HCT116 (cell line): ENCODE data around the gene PLCD3. TPM values are rescaled to one million over a fixed set of nuclear protein-coding genes. Genes with fewer than 3 reads are reported as not detected.

Experiments
- ATAC-seq: fragments of 200-7000 bp; cut with Tn5 transposase; 2 replicates; pipeline ENCODE4 v1.9.1; 2020; ENCODE audit warnings: mild to moderate bottlenecking, moderate library complexity
- BruUV-seq: library from RNA; stranded (reverse); fragments of 400-500 nt; replicated peaks from 2 replicates; lab custom pipeline; 2021; lab: Mats Ljungman, UMichigan
- CTCF ChIA-PET: fragments of 300-600 bp; sonication (Branson Sonifier 250); formaldehyde crosslinking; loops from one replicate; lab custom pipeline; 2021; ENCODE audit warnings: antibody characterized with exemption; lab: Charles Lee
- POLR2A ChIA-PET: fragments of 300-600, 350-600 bp; sonication (Branson Sonifier 250); formaldehyde crosslinking; loops from one replicate; lab custom pipeline; 2021; ENCODE audit warnings: antibody characterized with exemption; lab: Charles Lee
- RAD21 ChIA-PET, 2 experiments: fragments of 300-600 bp; sonication (Branson Sonifier 250); formaldehyde crosslinking; loops; one replicate each; lab custom pipeline; 2023; ENCODE audit warnings: low total read pairs in 2 of 2; ENCODE audit not compliant: uncharacterized antibody in 2 of 2, unreplicated experiment in 2 of 2, low non-redundant PET in 1 of 2; lab: Charles Lee
- DNase-seq: peaks from one replicate; pipeline ENCODE4 v3.0.0-alpha.2; 2010; ENCODE audit warnings: low read depth, low spot score
- H2AFZ ChIP-seq: fragments of 200-600 bp; shearing (Covaris generic), sonication (generic); 2 replicates; pipeline ENCODE4 v1.6.1; 2017; ENCODE audit warnings: low read depth, mixed run types, mixed read lengths, antibody characterized with exemption, low read length; ENCODE audit not compliant: poor library complexity, severe bottlenecking
- H3K27ac ChIP-seq: 2 replicates; pipeline ENCODE4 v1.5.1; 2012; ENCODE audit warnings: low read depth, low read length
- H3K27me3 ChIP-seq: fragments of 200-600 bp; sonication (generic); 2 replicates; pipeline ENCODE4 v1.6.1; 2016; ENCODE audit warnings: mixed run types, low read length, mixed read lengths; ENCODE audit not compliant: insufficient read depth
- H3K36me3 ChIP-seq, 2 experiments: fragments of 200-500 bp in 1 of 2; fragments of 200-600 bp in 1 of 2; sonication (Bioruptor generic) in 1 of 2; sonication (generic) in 1 of 2; 2 replicates each; pipeline versions ENCODE4 v1.5.1 to v1.6.1; 2014 to 2016; ENCODE audit warnings: low read length in 2 of 2, inconsistent platforms in 1 of 2, mixed read lengths in 1 of 2, mixed run types in 1 of 2; ENCODE audit not compliant: insufficient read depth in 2 of 2, control insufficient read depth in 1 of 2
- H3K4me1 ChIP-seq, 2 experiments: fragments of 200-600 bp in 1 of 2; sonication (generic) in 1 of 2; 2 replicates each; pipeline versions ENCODE4 v1.5.1 to v1.6.1; 2012 to 2017; ENCODE audit warnings: low read length in 2 of 2, inconsistent platforms in 1 of 2, mild to moderate bottlenecking in 1 of 2, mixed read lengths in 1 of 2, mixed run types in 1 of 2, moderate library complexity in 1 of 2; ENCODE audit not compliant: insufficient read depth in 2 of 2, control insufficient read depth in 1 of 2
- H3K4me2 ChIP-seq: fragments of 200-600 bp; sonication (generic); 2 replicates; pipeline ENCODE4 v1.6.1; 2017; ENCODE audit warnings: mixed run types, low read length, mixed read lengths
- H3K4me3 ChIP-seq, 2 experiments: fragments of 200-600 bp in 1 of 2; sonication (generic) in 1 of 2; replicated peaks in 1 of 2; 2 replicates each; pipeline ENCODE4 v1.5.1; 2011 to 2016; ENCODE audit warnings: low read length in 2 of 2, control low read depth in 1 of 2, low read depth in 1 of 2, mild to moderate bottlenecking in 1 of 2, mixed read lengths in 1 of 2, mixed run types in 1 of 2
- H3K79me2 ChIP-seq: fragments of 200-600 bp; sonication (generic); 2 replicates; pipeline ENCODE4 v1.6.1; 2017; ENCODE audit warnings: mild to moderate bottlenecking, mixed run types, low read length, moderate library complexity, mixed read lengths; ENCODE audit not compliant: insufficient read depth
- H3K9ac ChIP-seq: fragments of 200-600 bp; sonication (generic); 2 replicates; pipeline ENCODE4 v1.6.1; 2016; ENCODE audit warnings: low read length, mixed read lengths
- H3K9me2 ChIP-seq: fragments of 200-600 bp; sonication (generic), shearing (Covaris generic); 2 replicates; pipeline ENCODE4 v1.6.1; 2017; ENCODE audit warnings: mixed run types, mild to moderate bottlenecking, moderate library complexity; ENCODE audit not compliant: insufficient read depth
- H3K9me3 ChIP-seq, 2 experiments: fragments of 200-500 bp in 1 of 2; fragments of 200-600 bp in 1 of 2; sonication (Bioruptor generic) in 1 of 2; sonication (generic) in 1 of 2; 2 replicates each; pipeline ENCODE4 v1.6.1; 2014 to 2017; ENCODE audit warnings: low read length in 2 of 2, mixed read lengths in 2 of 2, inconsistent platforms in 1 of 2, low read depth in 1 of 2, mild to moderate bottlenecking in 1 of 2, mixed run types in 1 of 2, moderate library complexity in 1 of 2; ENCODE audit not compliant: control insufficient read depth in 1 of 2, insufficient read depth in 1 of 2
- H4K20me1 ChIP-seq: fragments of 200-600 bp; sonication (generic), shearing (Covaris generic); 2 replicates; pipeline ENCODE4 v1.6.1; 2017; ENCODE audit warnings: mixed run types, mild to moderate bottlenecking, moderate library complexity; ENCODE audit not compliant: insufficient read depth
- ELF1 ChIP-seq: IDR thresholded peaks from 2 replicates; pipeline ENCODE4 v1.6.1; 2012; ENCODE audit warnings: low read depth, borderline replicate concordance
- POLR2AphosphoS5 ChIP-seq: IDR thresholded peaks from 2 replicates; pipeline ENCODE4 v1.6.1; 2011; ENCODE audit warnings: mild to moderate bottlenecking, low read depth, low read length, moderate library complexity
- RAD21 ChIP-seq: IDR thresholded peaks from 2 replicates; pipeline ENCODE4 v1.6.1; 2012; ENCODE audit warnings: low read depth, mild to moderate bottlenecking
- SIN3A ChIP-seq: IDR thresholded peaks from 2 replicates; pipeline ENCODE4 v1.6.1; 2012; ENCODE audit warnings: low read depth
- SP1 ChIP-seq: IDR thresholded peaks from 2 replicates; pipeline ENCODE4 v1.6.1; 2012; ENCODE audit warnings: low read depth
- SRF ChIP-seq: IDR thresholded peaks from 2 replicates; pipeline ENCODE4 v1.6.1; 2012; ENCODE audit warnings: low read depth
- intact Hi-C: fragments of 100-400 bp; cut with micrococcal nuclease; formaldehyde crosslinking; loops from 2 replicates; pipeline ENCODE4 v1.10.0; 2022
- total RNA-seq: library from RNA; stranded (reverse); gene quantifications from one replicate; pipeline ENCODE4 v1.2.1, GENCODE V29; 2021; ENCODE audit not compliant: unreplicated experiment
- TF ChIP-seq, protein P1 (sequence below): IDR thresholded peaks from 2 replicates; pipeline ENCODE4 v1.6.1; 2012
- TF ChIP-seq, protein P2 (sequence below), 3 experiments: fragments of 200-600 bp in 1 of 3; sonication (generic) in 1 of 3; IDR thresholded peaks in 2 of 3; conservative IDR thresholded peaks in 1 of 3; 2 replicates each; pipeline ENCODE4 v1.5.1; 2012 to 2017; ENCODE audit warnings: low read depth in 2 of 3, low read length in 2 of 3, antibody characterized with exemption in 1 of 3, borderline replicate concordance in 1 of 3, control low read depth in 1 of 3, mild to moderate bottlenecking in 1 of 3, mixed read lengths in 1 of 3, mixed run types in 1 of 3, moderate library complexity in 1 of 3; ENCODE audit not compliant: insufficient read depth in 1 of 3
- TF ChIP-seq, protein P3 (sequence below): IDR thresholded peaks from 2 replicates; pipeline ENCODE4 v1.6.1; 2012; ENCODE audit warnings: low read depth
- TF ChIP-seq, protein P4 (sequence below): IDR thresholded peaks from 2 replicates; pipeline ENCODE4 v1.6.1; 2011; ENCODE audit warnings: mild to moderate bottlenecking, low read length, moderate library complexity; ENCODE audit not compliant: insufficient replicate concordance; ENCODE audit errors: extremely low read depth
- TF ChIP-seq, protein P5 (sequence below): IDR thresholded peaks from 2 replicates; pipeline ENCODE4 v1.6.1; 2012

PLCD3 gene
- total RNA-seq, 1 experiment from 2014 or later: 197 TPM

DNA sequence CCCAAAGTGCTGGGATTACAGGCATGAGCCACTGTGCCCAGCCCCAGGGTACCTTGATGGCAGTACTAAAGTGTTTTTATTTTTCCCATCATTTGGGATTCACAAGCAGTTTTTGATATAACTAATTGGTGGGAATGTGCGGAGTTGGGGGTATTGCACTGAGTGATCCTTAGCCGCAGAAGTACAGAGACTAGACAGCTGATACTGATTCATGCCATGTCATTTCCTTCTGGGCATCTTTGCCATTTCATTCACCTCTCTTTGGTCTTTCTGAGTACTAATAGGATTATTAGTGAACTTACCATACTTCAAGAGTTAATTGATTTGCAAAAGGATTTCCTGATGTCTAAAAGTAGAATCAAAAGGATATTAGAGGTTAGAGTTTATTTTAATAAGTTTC is 61.5 kb downstream of the PLCD3 start:
- H3K4me1 ChIP-seq: peaks cover 0 to 3% of the 10 kb centered on the region in 2 experiments; a peak in 2 of 4 replicates
- no peak overlapping the region for H3K9ac ChIP-seq
- H3K27me3 ChIP-seq: no peaks in the 10 kb centered on the region
- TF ChIP-seq, protein P1, sequence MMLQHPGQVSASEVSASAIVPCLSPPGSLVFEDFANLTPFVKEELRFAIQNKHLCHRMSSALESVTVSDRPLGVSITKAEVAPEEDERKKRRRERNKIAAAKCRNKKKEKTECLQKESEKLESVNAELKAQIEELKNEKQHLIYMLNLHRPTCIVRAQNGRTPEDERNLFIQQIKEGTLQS: no peak
- no peak for TF ChIP-seq SIN3A
- TF ChIP-seq RAD21: no peak
- TF ChIP-seq, protein P2, sequence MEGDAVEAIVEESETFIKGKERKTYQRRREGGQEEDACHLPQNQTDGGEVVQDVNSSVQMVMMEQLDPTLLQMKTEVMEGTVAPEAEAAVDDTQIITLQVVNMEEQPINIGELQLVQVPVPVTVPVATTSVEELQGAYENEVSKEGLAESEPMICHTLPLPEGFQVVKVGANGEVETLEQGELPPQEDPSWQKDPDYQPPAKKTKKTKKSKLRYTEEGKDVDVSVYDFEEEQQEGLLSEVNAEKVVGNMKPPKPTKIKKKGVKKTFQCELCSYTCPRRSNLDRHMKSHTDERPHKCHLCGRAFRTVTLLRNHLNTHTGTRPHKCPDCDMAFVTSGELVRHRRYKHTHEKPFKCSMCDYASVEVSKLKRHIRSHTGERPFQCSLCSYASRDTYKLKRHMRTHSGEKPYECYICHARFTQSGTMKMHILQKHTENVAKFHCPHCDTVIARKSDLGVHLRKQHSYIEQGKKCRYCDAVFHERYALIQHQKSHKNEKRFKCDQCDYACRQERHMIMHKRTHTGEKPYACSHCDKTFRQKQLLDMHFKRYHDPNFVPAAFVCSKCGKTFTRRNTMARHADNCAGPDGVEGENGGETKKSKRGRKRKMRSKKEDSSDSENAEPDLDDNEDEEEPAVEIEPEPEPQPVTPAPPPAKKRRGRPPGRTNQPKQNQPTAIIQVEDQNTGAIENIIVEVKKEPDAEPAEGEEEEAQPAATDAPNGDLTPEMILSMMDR (IDR thresholded peaks at IDR 0.05 in 2 of 3, conservative IDR thresholded peaks at IDR 0.05 in 1 of 3; ENCODE audit: borderline replicate concordance in 1 of 3, insufficient read depth in 1 of 3, low read depth in 2 of 3, low read length in 2 of 3): no peak
- TF ChIP-seq SRF: no peak
- H3K4me3 ChIP-seq: no peak overlapping the region
- RAD21 ChIA-PET: no interaction called here
- H3K79me2 ChIP-seq: peaks cover 92% of the 10 kb centered on the region
- H3K27ac ChIP-seq: no peak overlapping the region
- DNase-seq (no peak), ATAC-seq (no peak)
- no peaks in the 10 kb centered on the region for H3K9me3 ChIP-seq
- no peak overlapping the region for H2AFZ ChIP-seq
- intact Hi-C loops: no loop called here
- POLR2A ChIA-PET: interaction anchor here (0.6 kb wide), 1 partner anchor 159 kb away, joined by 3 read pairs; no protein-coding TSS in a partner anchor
- no peak overlapping the region for H3K4me2 ChIP-seq
- H3K9me2 ChIP-seq: no peaks in the 10 kb centered on the region
- BruUV-seq: no TSS peak
- no peaks in the 10 kb centered on the region for H4K20me1 ChIP-seq
- H3K36me3 ChIP-seq: peaks cover 5 to 31% of the 10 kb centered on the region in 2 experiments; a peak in 2 of 4 replicates
- CTCF ChIA-PET: no interaction called here

DNA sequence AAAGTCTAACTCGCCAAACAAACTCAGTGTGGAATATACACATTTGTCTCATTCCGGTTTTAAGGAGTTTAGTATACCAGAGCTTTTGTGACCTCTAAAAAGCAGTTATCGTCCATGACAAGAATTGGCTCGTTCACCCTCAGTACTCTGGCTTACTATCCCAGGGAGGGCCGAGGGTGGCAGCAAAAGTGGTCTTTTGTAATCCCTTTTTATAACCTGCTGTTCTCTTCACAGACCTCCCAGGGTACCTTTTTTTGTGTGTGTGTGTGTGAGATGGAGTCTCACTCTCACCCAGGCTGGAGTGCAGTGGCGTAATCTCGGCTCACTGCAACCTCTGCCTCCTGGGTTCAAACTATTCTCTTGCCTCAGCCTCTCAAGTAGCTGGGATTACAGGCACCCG is 62.3 kb downstream of the PLCD3 start:
- no TSS peak for BruUV-seq
- ATAC-seq: no peak
- Histone ChIP-seq H3K36me3 (peaks cover 5 to 31% of the 10 kb centered on the region in 2 experiments; a peak in 2 of 4 replicates), H3K4me3 (no peak overlapping the region), H3K4me2 (no peak overlapping the region), H3K27ac (no peak overlapping the region), H4K20me1 (no peaks in the 10 kb centered on the region), H3K4me1 (no peaks in the 10 kb centered on the region; a peak in 1 of 4 replicates), H3K9ac (no peak overlapping the region), H3K27me3 (no peaks in the 10 kb centered on the region), H3K9me2 (no peaks in the 10 kb centered on the region), H2AFZ (no peak overlapping the region), H3K79me2 (peaks cover 92% of the 10 kb centered on the region), H3K9me3 (no peaks in the 10 kb centered on the region)
- CTCF ChIA-PET: no interaction called here
- DNase-seq: no peak
- RAD21 ChIA-PET: interaction anchor here in 1 of 2 experiments (0.7 kb wide), 1 partner anchor 59 kb away, joined by 3 read pairs; no protein-coding TSS in a partner anchor
- intact Hi-C loops: no loop called here
- POLR2A ChIA-PET: no interaction called here
- TF ChIP-seq, protein P3, sequence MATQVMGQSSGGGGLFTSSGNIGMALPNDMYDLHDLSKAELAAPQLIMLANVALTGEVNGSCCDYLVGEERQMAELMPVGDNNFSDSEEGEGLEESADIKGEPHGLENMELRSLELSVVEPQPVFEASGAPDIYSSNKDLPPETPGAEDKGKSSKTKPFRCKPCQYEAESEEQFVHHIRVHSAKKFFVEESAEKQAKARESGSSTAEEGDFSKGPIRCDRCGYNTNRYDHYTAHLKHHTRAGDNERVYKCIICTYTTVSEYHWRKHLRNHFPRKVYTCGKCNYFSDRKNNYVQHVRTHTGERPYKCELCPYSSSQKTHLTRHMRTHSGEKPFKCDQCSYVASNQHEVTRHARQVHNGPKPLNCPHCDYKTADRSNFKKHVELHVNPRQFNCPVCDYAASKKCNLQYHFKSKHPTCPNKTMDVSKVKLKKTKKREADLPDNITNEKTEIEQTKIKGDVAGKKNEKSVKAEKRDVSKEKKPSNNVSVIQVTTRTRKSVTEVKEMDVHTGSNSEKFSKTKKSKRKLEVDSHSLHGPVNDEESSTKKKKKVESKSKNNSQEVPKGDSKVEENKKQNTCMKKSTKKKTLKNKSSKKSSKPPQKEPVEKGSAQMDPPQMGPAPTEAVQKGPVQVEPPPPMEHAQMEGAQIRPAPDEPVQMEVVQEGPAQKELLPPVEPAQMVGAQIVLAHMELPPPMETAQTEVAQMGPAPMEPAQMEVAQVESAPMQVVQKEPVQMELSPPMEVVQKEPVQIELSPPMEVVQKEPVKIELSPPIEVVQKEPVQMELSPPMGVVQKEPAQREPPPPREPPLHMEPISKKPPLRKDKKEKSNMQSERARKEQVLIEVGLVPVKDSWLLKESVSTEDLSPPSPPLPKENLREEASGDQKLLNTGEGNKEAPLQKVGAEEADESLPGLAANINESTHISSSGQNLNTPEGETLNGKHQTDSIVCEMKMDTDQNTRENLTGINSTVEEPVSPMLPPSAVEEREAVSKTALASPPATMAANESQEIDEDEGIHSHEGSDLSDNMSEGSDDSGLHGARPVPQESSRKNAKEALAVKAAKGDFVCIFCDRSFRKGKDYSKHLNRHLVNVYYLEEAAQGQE: no peak
- TF ChIP-seq SP1: no peak
- no peak for TF ChIP-seq POLR2AphosphoS5
- TF ChIP-seq, protein P4, sequence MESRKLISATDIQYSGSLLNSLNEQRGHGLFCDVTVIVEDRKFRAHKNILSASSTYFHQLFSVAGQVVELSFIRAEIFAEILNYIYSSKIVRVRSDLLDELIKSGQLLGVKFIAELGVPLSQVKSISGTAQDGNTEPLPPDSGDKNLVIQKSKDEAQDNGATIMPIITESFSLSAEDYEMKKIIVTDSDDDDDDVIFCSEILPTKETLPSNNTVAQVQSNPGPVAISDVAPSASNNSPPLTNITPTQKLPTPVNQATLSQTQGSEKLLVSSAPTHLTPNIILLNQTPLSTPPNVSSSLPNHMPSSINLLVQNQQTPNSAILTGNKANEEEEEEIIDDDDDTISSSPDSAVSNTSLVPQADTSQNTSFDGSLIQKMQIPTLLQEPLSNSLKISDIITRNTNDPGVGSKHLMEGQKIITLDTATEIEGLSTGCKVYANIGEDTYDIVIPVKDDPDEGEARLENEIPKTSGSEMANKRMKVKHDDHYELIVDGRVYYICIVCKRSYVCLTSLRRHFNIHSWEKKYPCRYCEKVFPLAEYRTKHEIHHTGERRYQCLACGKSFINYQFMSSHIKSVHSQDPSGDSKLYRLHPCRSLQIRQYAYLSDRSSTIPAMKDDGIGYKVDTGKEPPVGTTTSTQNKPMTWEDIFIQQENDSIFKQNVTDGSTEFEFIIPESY: no peak
- TF ChIP-seq ELF1: no peak
- TF ChIP-seq, protein P5, sequence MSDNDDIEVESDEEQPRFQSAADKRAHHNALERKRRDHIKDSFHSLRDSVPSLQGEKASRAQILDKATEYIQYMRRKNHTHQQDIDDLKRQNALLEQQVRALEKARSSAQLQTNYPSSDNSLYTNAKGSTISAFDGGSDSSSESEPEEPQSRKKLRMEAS: no peak
